Glomerular visceral epithelial cell (primary cell): ENCODE measurements around the gene RAP2A.

Experiments
- DNase-seq: peaks from one replicate; pipeline ENCODE4 v3.0.0-alpha.2; 2016; ENCODE audit errors: extremely low spot score

Gene RAP2A

DNA sequence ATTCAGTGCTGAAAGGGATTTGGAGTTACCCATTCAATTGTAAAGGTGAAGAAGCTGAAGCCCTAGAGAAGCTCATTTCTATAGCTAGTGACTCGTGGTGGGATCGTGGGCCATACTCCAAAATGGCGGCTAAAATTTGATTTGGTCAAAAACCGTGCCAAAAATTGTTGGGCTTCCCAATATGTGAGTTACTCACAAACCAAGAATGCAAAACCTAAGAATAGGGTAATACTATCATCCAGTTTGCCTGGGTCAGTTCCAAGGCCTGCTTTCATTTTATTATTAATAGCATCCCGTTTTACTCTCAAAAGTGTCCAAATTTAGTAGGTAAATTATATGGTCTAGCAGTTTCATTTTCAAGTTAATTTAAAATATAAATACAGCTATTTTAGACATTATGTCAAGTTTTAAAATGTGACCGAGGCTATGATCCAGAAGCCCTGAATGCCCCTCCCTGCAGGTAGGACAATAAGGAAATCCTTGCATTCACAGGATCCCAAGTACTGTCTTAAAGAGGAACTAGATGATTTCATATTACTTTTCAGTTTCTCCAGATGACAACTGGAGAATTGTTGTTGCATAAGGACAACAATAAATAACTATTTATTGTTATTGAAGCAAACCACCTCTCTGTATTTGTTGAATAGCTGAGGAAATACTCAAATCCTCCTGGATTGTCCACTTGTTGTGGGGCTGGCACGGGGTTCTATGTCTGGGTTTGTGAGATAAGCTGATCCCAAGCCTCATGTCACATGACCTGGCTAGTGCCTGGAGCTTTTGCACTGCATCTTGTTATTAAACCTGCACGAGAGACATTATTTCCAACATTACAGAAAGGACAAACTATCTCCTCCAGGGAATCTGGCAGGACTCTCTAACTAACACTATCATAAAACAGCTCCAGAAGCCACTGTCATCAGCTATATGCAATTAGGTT lies 11.6 kb upstream of the RAP2A start:
- no peak for DNase-seq

DNA sequence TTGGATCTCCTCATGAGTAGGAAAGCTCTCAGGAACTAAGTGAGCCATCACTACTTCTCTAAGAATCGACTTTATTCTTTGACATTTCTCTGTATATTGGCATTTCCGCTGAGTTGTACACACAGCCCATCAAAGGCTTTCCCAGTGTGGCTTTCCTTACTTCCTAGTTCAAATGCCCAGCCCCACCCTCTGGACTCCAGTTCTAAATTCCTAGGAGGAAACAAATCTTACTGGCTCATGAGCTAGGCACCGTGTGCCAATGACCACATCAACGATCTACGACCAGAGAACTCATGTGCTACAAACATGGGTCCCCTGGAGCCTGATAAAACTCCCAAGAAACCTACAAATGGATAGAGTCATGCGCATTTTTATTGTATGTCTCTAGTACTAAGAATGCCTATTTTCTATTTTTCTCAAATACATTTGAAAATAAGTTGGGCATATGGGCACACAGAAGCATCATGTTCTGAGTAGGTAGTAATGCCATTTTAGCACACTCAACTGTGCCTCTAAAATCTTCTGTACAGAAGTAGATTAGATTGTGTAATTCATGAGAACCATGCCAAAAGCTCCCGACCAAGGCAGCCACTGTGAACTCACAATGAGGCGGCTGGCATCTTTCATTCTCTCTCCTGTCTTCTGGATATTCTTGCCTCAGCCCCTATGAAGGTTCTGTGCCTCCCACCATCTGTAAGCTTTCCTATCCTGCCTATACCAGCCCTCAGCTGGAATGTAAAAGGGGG lies 10.5 kb upstream of the RAP2A start:
- no peak for DNase-seq

GRCh38 chr13:97425590-97425989 lies 8.4 kb upstream of the RAP2A start:
- DNase-seq = no peak

GRCh38 chr13:97426695-97427094 lies 7.3 kb upstream of the RAP2A start:
- no peak for DNase-seq

DNA sequence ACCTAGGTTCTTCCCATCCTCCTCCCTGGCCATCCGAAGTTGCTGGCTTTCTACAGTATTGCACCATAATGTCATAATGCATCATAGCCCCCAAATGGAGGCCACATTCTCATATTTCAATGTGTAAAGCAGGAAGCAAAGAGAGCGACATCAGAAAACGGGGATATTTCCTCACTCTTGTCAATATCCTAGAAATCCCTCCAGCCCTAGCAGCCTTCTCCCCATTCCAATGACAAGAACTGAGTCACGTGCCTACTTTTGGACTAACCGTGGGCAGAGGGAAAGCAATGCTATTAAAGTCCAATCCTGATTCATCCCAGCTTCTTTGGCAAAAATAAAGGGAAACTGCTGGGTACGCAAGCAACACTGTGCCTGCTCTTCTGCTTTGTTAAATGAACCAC lies 4.3 kb upstream of the RAP2A start:
- DNase-seq = no peak

DNA sequence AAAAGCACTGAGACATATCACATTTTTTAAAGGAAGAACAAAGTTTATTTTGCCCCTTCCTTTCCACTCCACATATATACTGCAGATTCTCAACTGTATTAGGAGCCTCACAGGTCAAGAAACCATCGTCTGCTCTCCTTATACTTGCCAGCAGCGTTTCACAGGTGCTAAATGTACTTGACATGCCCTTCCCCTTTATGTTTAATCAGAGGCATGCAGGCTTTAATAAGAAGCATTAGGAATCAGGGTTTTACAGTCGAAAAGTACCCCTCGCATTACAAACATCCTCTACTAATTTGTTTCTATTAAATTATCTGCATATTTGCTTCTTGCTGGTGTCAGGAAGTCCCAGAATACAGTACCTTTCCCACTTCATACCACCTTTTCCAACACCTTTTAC lies 3.7 kb upstream of the RAP2A start:
- DNase-seq = no peak

DNA sequence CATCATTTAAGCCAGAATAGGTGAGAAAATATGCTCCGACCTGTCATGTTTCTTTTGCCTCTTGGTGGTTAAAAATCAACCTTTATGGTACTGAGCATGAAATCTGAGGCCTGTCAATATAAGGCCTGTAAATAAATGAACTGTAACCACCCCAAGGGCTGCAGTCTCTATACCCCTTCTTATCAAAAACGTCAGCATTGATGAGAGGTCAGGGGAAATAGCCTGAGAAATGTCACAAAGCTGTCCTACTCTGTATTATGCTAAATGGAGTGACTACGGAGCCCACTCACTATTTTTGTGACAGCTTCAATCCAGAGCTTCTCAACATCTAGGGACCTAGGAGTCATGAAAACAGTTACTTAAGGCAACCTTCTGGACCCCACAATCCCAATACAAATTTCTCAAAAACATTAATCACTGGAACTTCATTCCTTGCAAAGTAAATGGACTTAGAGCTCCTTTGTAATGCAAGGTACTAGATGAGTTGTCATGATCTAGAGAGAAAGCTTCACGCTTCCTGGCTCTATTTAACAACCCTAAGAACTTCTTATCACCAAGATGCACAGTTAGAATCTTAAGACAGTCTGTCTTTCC lies 2.7 kb upstream of the RAP2A start:
- DNase-seq = no peak

DNA sequence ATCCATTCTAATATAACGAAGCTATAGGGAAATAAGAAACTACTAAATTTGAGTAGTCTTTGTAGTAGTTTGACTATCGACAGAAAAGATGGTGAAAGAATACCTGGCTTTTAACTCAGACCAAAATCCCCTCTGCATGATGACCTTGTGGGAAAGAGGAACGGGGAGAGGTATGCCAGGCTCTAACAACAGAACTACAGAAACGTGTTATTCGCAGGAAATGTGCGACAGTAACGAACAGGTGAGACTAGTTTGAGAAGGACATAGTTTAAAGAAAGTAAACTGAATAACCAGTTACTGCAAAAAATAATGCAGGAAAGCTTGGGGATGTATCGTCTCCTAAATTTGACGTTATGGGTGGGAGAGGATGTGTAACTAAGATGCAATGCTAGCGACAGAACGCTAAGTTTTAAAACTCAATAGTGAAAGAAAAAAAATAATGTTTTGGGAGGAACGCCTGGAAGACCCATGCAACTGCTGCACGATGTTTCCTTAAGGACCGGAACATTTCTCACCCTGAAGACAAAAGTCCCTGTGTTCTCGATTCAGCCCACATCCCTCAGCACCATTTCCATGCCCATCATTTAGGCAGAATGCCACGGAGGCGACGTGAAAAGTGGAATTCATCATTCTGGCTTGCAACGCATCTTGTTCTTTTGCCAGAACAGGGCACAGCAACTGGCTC lies 1.6 kb upstream of the RAP2A start:
- DNase-seq = no peak

DNA sequence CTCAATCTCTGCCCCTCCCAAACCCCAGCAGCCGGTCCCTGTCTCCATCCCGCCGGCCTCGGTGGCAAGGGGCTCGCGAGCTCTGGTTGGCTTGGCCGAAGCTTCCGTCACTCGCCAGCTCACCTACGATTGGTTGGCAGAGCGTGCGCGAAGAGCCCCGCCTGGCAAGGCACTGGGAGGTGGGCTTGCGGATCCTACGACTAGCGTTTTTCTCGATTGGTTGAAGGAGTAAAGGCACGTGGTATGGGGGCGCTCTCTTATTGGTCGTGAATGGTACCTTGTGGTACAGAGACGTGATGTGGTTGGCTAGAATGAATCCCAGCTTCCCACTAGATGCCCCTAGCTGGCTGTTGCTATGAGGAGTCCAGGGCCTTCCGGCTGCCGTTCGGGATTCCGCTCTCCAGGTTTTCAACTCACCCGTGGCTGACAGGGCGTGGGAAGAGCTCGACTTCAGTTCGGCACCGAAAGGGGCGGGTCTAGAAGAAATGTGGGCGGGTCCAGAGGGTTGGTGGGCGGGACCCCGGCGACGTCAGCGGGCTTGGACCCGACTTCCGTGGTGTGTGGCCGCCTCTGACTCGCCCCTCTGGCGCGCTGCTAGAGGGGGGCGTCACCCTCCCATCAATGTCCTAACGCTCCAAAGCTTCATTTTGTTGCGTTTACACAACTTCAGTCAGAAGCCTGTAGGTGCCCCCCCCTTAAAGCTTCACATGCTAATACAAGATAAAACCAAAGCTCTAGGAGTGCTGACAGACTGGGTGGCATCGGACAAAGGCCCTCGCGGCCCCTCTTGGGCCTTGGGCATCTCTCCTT lies 847 bp upstream of the RAP2A start:
- peak; percentile 100 for DNase-seq

DNA sequence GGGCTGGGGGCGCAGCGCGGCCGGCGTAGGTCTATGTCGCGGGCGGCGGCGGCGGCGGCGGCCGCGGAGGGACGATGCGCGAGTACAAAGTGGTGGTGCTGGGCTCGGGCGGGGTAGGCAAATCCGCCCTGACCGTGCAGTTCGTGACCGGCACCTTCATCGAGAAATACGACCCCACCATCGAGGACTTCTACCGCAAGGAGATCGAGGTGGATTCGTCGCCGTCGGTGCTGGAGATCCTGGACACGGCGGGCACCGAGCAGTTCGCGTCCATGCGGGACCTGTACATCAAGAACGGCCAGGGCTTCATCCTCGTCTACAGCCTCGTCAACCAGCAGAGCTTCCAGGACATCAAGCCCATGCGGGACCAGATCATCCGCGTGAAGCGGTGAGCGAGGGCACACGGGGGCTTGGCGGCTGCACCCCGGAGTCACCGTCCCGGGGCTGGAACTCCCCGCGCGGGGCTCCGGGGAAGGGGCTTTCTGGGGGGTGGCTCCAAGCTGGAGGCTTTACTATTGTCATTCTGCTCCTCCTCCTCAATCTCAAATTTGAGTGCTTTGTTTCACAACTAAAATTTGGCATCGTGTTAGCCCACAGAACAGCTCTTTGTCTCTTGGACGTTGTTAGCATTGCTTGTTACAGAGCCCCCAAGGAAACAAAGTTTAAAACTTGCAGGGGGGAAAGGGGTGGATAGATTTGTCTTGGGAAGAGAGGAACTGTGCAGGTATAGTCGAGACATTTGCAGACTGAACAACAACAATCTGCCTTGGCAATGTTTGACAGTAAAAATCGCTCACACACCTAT lies 630 bp downstream of the RAP2A start:
- peak; percentile 38 for DNase-seq

DNA sequence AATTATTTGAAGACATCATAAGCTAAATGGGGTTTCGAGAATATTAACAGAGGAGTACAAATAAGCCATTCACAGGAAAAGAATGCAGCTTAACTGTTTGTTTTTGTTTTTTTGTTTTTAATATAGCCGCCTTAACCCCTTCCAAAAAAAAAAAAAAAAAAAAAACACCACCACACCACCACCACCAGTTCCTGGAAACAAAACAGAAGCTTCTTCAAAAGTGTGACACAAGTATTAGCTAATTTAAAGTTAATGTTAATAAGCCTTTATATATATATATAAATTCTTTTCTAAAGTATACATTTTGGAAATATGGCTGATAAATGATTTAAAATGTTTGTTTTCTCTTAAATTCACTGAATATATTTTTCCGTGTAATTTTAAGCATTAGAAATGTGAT lies 1.4 kb downstream of the RAP2A start:
- no peak for DNase-seq

DNA sequence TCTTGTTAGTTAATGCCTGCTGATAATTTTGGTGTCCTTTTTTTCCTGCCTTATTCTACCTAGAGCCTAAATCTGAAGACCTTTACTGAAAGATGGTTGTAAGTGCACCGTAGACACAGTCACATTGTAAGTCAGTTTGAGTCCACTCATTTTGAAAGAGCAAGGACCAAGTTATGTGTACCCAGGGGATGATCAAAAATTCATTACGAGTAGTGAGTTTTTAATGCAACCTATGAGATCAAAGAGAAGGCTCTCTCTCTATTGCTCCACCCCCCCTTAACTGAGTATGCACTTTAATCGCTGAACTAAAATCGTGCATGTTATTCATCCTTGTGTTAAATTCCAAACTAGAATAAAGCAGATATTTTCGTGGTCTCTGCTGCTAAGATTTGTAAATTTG lies 1.8 kb downstream of the RAP2A start:
- DNase-seq = no peak

DNA sequence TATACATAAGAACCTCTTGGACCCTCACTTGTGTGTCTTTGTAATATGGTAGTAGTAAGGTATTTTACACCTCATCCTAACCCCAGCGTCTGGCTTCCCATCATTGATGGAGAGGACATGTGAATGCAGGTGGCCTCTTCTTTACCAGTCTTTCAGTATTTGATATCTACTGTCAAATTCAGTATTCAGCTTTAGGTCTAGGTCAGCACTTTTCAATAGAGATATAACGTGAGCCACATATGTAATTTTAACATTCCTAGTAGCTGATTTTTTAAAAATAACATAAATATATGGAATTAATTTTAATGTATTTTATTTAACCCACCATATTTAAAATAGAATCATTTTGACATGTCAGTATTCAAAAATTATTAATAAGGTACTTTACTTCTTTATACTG lies 2.9 kb downstream of the RAP2A start:
- DNase-seq = no peak

DNA sequence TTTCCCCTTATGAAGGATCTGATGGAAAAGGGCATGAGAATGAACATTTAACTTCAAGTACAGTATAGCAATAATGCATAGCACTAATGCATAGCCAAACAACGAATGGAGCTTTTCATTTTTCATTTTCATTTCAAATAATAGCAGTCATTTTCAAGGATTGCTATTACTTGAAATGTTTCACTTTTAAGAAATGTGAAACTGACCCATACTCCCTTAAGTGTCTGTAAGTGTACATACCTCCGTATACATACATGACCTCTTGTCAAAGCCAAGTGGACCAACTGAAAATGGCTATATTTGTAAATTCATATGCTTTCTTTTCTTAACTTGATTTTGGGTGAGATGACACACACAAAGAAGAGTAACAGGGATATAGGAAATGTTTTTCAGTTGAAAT lies 3.8 kb downstream of the RAP2A start:
- no peak for DNase-seq

GRCh38 chr13:97438856-97439595 lies 5.1 kb downstream of the RAP2A start:
- no peak for DNase-seq

- no peak for DNase-seq
Measured at GRCh38 chr13:97440598-97441170, 6.7 kb downstream of the RAP2A start.

- no peak for DNase-seq
Measured at GRCh38 chr13:97441368-97441767, 7.4 kb downstream of the RAP2A start.

GRCh38 chr13:97445522-97446187 lies 11.7 kb downstream of the RAP2A start:
- no peak for DNase-seq

DNA sequence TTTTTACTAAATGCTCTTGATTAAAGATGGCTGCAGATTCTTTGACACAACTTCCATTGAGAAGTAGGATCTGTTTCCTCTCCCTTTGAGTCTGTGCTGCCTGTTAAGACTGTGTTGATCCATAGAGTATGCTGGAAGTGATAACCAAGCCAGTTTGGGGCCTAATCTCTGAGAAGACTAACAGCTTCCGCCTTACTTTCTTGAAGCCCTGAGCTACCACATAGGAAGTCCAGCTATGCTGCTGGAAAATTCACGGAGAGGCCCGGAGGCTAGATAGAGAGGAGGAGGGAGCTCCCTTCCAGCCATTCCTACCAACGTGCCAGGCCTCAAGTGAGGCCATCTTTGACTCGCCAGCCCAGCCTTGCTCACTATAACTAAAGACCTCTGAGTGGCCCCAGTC lies 12.5 kb downstream of the RAP2A start:
- DNase-seq = no peak
